Measurements from ENCODE around the gene MATN3. TPM values are rescaled to one million over a fixed set of nuclear protein-coding genes. Genes with fewer than 3 reads are reported as not detected.

Gene MATN3
- total and polyA plus RNA-seq, 9 of the 15 experiments (the other 6 are each of a cell fraction or from before 2014, with no cell fraction given) = not detected

DNA sequence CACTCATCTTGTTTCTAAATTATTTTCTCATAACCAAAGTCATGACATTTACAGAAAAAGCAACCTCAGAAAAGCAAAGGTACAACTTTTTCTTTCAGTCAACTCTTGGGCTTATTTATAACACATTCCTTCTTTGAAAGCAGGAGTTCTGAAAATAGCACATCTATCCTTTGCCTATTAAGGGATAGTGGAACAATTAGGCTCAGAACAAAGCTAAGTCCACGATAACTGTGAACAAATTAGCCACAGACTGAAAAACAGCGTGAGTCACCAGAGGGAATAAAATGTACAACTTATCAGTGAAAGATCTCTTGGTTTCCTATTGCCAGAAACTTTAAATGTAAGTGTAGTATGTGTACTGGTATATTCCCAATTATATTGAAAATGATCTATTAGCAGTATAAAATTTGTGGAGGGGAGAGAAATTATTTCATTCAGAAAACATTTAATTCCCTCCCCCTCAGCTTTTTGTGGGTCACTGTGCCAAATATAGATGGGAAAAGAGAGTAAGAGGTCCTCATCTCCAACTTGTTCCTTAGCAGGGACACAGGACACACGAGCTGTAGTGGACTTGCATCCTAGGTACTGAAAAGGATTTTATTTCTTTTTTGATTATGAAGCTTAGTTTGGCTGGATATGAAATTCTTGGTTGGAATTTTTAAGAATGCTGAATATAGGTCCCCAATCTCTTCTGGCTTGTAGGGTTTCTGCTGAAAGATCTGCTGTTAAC is 15.4 kb upstream of the MATN3 start (continued):
- peak; percentile 33; the same call in 1 of the 2 replicates for TF ChIP-seq DPF2 (IDR thresholded peaks at IDR 0.05)
- TF ChIP-seq, protein P1, sequence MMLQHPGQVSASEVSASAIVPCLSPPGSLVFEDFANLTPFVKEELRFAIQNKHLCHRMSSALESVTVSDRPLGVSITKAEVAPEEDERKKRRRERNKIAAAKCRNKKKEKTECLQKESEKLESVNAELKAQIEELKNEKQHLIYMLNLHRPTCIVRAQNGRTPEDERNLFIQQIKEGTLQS (IDR thresholded peaks at IDR 0.05) = peak; percentile 57; the same call in 1 of the 2 replicates
- TF ChIP-seq, protein P1 (CRISPR knock-in tag; conservative IDR thresholded peaks at IDR 0.05) = no peak
- TF ChIP-seq JUND (IDR thresholded peaks at IDR 0.05; ENCODE audit: borderline replicate concordance, low read depth, low read length) = peak; percentile 80
- peak; percentile 71; the same call in 1 of the 3 replicates for TF ChIP-seq JUND (tag; IDR thresholded peaks at IDR 0.05; ENCODE audit: borderline replicate concordance, low read depth, low read length)
- TF ChIP-seq, protein P2, sequence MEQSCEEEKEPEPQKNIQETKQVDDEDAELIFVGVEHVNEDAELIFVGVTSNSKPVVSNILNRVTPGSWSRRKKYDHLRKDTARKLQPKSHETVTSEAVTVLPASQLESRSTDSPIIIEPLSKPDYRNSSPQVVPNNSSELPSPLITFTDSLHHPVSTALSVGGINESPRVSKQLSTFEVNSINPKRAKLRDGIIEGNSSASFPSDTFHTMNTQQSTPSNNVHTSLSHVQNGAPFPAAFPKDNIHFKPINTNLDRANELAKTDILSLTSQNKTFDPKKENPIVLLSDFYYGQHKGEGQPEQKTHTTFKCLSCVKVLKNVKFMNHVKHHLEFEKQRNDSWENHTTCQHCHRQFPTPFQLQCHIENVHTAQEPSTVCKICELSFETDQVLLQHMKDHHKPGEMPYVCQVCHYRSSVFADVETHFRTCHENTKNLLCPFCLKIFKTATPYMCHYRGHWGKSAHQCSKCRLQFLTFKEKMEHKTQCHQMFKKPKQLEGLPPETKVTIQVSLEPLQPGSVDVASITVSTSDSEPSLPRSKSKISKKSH (CRISPR knock-in tag; IDR thresholded peaks at IDR 0.05) = no peak
- TF ChIP-seq ESRRA (IDR thresholded peaks at IDR 0.05; ENCODE audit: borderline replicate concordance, low read depth) = no peak
- TF ChIP-seq, protein P3, sequence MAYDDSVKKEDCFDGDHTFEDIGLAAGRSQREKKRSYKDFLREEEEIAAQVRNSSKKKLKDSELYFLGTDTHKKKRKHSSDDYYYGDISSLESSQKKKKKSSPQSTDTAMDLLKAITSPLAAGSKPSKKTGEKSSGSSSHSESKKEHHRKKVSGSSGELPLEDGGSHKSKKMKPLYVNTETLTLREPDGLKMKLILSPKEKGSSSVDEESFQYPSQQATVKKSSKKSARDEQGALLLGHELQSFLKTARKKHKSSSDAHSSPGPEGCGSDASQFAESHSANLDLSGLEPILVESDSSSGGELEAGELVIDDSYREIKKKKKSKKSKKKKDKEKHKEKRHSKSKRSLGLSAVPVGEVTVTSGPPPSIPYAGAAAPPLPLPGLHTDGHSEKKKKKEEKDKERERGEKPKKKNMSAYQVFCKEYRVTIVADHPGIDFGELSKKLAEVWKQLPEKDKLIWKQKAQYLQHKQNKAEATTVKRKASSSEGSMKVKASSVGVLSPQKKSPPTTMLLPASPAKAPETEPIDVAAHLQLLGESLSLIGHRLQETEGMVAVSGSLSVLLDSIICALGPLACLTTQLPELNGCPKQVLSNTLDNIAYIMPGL (CRISPR knock-in tag; IDR thresholded peaks at IDR 0.05) = no peak
- TF ChIP-seq, protein P4, sequence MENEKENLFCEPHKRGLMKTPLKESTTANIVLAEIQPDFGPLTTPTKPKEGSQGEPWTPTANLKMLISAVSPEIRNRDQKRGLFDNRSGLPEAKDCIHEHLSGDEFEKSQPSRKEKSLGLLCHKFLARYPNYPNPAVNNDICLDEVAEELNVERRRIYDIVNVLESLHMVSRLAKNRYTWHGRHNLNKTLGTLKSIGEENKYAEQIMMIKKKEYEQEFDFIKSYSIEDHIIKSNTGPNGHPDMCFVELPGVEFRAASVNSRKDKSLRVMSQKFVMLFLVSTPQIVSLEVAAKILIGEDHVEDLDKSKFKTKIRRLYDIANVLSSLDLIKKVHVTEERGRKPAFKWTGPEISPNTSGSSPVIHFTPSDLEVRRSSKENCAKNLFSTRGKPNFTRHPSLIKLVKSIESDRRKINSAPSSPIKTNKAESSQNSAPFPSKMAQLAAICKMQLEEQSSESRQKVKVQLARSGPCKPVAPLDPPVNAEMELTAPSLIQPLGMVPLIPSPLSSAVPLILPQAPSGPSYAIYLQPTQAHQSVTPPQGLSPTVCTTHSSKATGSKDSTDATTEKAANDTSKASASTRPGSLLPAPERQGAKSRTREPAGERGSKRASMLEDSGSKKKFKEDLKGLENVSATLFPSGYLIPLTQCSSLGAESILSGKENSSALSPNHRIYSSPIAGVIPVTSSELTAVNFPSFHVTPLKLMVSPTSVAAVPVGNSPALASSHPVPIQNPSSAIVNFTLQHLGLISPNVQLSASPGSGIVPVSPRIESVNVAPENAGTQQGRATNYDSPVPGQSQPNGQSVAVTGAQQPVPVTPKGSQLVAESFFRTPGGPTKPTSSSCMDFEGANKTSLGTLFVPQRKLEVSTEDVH (IDR thresholded peaks at IDR 0.05; ENCODE audit: low read depth, partially characterized antibody) = no peak

All from K562 (cell line).